ENCODE results near the gene IL22. TPM values are rescaled to one million over a fixed set of nuclear protein-coding genes. Genes with fewer than 3 reads are reported as not detected.

Gene IL22, protein sequence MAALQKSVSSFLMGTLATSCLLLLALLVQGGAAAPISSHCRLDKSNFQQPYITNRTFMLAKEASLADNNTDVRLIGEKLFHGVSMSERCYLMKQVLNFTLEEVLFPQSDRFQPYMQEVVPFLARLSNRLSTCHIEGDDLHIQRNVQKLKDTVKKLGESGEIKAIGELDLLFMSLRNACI
- not detected for total RNA-seq

DNA sequence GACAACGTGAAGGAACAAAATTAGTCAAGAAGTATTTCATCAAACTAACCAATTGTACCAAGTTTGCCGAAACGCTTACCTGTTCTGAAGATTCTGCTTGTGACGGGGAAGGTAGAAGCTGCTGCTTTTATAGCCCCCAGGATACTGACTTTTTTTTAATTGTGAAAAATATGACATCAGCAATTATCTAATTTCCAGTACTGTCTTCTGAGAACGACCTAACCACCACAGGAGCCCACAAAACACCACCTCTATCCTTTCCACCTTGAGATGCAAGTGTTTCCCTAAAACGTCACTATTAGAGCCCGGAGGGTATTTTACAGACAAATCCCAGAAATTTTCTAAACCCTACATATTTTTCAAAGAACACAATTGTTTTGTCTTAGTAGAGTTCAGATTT, at the start of gene IL22:
Gene IL22 (minus strand): TSS at position 101 of the 400 bp plus-strand sequence. CDS start 156 bp downstream, outside the sequence.
- no peak for DNase-seq (ENCODE audit: low spot score)

DNA sequence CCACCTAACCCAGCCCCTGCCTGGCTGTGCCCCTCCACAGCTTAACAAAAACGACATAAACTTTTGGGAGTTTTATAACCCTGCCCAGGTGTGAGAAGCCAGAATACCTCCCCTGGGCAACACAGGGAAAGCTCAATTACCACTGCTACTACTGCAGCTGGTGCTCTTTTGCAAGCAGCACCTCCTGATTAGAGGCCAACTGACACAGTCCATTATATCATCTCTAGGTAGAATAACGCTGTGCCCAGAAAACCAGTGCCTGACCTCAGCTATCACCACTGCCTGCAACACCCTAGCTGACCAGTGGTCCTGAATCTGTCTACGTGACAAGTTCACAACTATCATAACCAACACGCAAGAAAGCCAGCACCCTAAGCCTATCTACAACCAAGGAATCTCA, 44.5 kb upstream of the IL22 start:
- DNase-seq (ENCODE audit: low spot score): no peak

GRCh38 chr12:68294251-68294650, 40.8 kb upstream of the IL22 start:
- DNase-seq (ENCODE audit: low spot score): no peak

DNA sequence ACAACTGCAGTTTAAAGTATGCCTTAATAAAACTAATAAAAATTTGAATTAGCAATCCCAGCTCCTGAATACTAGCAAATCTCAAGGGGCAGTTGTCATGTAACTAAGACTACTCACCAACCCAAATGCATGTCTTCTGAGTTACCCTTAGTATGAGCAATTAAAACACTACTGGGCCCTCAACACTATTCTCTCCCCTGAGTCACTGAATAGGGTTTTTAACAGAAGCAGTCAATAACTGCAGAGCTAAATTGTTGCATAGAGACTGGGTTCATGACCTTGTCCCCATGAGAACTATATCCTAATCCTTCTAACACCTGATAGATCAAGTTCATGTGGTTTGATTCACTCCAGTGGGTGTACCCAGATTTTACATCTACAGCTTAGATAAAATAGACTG, 39.9 kb upstream of the IL22 start:
- DNase-seq (ENCODE audit: low spot score): no peak

DNA sequence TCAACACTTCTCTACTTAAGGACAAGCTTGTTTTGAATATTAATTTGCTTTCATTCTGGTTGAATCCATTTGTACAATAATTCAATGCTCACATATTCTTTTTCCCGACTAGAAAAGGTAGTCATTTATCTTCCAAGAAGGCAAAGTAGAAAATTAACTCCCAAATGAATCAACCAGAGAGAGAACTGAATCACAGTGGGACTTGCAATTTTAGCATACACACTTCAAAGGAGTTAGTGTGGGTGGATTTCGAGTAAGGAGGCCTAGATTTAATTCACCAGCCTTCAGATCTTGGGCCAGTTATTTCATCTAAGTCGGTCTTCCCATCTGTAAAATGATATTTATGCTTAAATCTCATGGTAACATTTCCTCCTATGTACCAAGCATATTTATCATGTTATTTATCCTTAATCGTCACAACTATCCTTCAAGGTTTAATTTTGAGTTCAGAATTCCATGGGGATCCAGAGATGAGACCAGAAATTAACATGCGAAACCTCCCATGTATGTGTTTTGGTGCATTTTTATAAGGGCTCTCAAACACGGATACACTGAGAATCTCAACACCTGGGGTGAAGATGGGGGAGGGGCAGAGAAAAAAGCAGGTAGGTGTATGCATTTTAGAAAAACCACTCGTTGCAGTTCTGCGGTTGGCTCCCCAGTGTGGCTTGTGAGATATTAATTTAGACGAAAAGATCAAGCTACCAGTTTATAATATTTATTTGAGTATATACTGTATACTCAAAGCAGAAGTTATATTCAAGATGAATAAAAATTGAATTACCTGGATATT, 38.9 kb upstream of the IL22 start:
- no peak for DNase-seq (ENCODE audit: low spot score)

DNA sequence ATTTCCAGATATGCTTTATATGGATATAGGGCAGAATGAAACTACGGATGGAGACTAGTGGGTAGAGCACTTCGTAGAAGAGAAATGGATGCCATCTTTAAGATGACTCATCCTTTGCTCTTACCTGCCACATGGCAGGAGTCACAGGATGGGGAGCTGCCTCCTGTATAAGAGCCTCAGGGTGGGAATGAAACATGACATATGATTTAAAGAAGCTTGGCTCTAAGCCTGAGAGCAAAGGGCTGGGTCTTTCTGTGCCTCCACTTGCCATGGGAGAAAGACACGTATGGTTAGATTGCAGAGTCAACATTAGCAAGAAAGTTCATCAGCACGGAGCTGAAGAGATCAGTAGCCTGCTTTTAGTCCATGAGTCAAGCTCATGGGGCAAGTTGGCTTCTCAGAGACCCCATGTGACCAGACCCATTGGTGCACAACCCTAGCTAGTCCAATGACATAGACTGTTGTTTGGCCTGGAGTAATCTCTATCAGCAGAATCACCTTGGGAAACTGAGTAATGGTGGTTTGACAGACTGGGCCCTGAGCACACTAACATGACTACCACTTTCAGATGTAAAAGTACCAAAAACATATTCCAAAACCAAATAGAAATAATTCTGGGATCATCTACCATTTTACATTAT, 38.1 kb upstream of the IL22 start:
- DNase-seq (ENCODE audit: low spot score): no peak

DNA sequence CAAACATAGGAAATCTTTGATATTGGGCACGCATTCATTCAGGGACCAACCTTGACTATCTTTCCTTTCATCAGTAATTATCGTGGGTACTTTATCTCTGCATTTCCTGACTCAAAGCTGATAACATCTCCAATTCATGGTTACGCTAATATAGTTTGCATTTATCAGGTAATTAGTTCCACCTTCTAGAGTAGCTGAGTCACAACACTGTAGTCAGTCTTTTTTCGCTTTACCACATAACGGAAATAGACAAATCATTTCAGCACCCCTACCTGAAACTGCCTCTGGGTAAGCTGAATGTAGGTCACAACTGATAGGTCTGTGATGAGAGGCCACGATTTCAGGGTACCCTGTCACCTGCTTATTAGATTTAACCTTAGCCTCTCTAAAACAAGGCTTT, 36.7 kb upstream of the IL22 start:
- no peak for DNase-seq (ENCODE audit: low spot score)

DNA sequence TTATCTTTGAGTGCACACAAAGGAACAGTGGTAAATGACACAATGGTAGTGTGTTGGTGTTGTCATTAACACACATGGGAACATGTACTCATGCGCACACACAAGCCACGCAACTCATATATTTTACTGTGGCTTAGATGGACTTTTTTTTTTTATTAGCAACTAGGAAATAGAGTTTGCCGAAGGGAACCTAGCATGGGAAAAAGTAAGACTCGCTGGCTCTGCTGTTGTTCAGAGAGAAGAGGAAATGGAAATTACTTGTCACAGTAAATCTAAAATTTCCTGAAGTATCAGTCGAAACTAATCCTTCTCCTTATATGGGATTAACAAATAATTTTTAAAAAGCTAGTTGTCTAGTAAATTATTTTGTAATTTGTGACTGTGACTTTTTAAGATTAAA, 33.7 kb upstream of the IL22 start:
- no peak for DNase-seq (ENCODE audit: low spot score)

GRCh38 chr12:68286396-68286795, 33.0 kb upstream of the IL22 start:
- no peak for DNase-seq (ENCODE audit: low spot score)

GRCh38 chr12:68285541-68285940, 32.1 kb upstream of the IL22 start:
- no peak for DNase-seq (ENCODE audit: low spot score)

DNA sequence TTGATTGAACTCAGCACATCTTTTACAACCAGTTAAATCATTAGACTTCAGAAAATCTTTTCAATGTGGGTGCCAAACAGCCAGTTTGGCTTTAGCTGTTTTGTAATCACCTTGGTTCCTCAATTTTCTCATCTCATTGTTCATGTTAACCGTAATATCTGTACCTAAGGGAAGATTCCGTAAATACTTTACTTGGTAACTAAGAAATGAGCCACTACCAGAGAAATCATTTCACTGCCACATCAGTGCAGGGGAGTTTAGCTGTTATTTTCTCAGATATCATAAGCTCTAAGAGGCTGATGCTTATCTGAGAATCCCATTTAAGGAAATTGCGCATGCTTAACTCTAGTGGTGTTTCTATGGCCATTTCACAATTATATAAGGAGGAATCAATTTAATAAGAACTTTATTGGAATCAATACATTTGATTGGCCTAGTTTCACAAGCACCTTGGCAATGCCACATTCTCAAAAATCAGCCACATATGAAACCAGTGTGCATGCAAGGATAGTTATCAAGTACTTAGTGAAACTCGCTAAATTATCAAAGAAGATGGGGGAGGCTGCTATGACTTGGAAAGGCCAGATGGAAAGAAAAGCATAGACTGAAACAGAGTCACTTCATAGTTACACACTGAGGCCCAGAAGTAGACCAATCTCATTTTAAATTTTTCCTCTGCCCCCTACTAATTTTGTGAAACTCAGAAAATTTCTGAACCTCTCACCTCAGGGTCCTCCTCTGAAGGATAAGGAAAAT, 28.1 kb upstream of the IL22 start:
- no peak for DNase-seq (ENCODE audit: low spot score)

DNA sequence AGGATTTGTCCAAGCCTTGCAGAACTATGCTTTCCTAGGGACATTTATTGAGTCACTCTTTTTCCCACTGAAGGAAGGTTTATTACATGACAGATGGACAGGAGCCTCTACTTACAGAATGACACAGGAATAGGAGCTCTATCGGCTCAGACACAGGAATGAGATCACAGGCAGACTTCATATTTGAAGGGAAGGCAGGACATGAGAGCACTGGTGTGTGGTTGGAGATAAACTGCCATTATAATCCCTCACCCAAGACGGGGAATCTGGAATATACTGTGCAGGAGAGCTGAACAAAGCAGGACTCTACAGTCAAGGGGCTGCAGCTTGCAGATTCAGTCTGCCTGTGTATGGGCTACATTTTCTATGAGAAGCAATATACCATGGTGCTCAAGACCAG, 26.8 kb upstream of the IL22 start:
- no peak for DNase-seq (ENCODE audit: low spot score)

DNA sequence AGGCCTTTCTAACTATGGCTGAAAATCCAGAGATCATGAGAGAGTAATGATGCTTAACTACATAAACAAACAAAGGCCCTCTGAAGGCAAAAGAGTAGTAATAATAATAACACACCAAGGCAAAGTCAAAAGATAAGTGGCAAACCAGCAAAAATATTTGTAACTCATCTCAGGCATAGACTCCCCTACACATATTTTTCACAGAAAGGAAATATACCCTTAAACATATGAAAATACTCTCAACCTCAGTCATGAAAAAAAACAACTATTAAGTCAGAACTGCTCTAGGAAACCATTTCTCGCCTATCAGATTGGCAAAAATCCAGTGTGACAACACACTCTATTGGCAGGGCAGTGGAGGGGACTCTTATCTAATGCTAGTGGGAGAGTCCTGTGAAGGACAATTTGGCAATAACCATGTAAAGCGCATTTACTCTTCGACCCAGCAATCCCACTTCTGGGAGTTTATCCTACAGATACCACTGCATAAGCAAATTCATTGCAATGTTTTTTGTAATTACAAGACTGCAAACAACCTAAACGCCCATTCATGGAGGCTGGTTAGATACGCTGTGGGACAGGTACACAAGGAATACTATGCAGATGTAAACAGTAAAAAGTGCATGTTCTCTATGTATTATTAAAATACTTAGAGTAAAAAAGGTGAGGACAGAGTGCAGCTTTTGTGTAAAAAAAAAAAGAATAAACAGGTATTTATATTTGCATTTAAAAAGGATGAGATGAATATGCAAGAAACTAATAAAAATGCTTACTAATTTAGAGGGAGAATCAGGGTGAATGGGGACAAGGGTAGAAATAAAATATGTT, 26.0 kb upstream of the IL22 start:
- no peak for DNase-seq (ENCODE audit: low spot score)

GRCh38 chr12:68276402-68276930, 23.1 kb upstream of the IL22 start:
- DNase-seq (ENCODE audit: low spot score): no peak

DNA sequence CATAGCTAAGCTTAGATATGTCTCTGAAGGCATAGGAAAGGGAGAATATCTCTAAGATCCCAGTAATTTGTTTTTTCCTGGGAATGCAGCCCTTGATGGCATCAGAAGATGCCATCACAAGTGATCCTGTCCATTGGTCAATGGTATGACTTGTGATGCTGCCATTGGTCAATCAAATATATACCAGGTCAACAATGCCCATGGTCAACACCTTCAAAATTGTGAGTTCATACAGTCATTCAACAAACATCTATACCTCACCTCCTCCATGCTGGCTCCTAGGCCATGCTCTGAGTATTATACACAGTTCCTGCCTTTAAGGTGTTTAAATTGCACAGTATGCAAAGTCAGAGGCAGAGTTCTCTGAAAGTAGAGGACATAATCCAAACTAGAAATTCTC, 19.3 kb upstream of the IL22 start:
- no peak for DNase-seq (ENCODE audit: low spot score)

DNA sequence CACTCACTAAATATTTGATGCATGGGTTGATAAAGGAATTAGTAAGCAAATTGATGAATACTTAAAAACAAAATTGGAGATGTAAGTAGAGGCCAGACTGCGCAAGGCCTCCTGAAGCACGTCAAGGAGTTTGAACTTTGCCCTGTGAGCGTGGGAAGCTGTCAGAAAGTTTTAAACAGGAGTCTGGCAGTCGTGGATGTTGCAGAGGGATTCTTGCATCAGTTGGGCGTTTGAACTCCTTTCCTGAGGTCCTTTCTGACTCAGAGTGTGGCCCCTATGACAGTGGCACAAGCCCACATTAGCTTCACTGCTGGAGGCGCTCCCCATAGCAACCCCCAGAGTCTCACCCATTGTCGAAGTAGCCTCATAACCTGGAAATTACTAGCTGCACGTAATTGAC, 17.9 kb upstream of the IL22 start:
- DNase-seq (ENCODE audit: low spot score): no peak

DNA sequence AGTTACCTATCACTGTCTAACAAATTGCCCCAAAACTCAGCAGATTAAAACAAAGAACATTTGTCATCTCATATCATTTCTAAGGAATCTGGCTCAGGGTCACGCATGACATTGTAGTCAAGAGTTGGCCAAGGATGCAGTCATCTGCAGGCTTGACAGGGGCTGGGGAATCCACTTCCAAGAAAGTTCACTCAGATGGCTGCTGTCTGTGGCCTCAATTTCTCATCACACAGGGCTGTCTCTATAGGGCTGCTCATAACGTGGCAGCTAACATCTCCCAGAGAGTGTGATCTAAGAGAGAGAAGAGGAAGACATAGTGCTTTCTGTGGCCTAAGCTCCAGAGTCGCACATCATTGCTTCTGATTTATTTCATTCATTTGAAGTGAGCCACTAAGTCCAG, 17.0 kb upstream of the IL22 start:
- no peak for DNase-seq (ENCODE audit: low spot score)

GRCh38 chr12:68269779-68270178, 16.4 kb upstream of the IL22 start:
- DNase-seq (ENCODE audit: low spot score): no peak

DNA sequence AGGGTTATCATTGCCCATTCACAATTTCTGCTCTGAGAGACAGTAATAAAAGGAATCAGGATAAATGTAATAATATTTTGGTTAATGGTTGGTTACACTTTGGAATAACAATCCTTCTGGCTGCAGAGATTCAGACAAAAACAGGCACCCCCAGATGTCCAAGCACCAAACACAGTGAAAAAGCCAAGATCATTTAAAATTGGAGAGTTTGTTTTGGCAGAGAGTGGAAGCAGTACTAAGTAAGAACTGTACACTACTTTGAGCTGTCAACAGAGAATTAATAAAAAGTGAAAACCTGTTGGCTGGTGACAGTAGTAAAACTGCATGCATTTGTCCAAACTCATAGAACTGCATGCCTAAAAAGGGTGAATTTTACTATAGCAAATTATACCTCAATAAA, 15.6 kb upstream of the IL22 start:
- no peak for DNase-seq (ENCODE audit: low spot score)

DNA sequence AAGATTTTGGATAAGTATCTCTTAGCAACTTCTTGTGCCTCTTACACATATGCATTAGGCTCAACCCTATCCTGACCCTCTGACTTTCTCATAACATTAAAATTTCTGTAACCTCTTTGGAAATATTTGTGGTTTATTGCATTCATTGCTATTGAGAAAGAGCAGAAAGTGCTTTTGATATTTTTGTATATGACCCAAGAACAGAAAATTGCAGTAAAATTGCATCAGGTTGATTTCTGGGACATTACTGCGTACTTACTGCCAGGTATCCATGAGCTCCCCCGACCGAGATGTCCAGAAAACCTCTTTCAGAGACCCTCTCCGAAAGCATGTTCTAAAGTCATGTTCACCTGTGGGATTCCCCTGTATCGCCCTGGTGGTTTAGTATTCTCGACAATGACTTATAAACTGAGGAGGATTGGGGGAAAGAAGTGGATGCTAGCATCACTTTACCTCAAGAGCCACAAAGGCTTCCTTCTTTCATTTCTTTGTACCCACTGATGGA, 14.5 kb upstream of the IL22 start:
- DNase-seq (ENCODE audit: low spot score): no peak

GRCh38 chr12:68264857-68265256, 11.5 kb upstream of the IL22 start:
- no peak for DNase-seq (ENCODE audit: low spot score)
